Retinal pigment epithelial cell (primary cell): ENCODE data around the gene NOTCH1.

Experiments
- DNase-seq: peaks from one replicate; pipeline ENCODE4 v3.0.0-alpha.2; 2010; ENCODE audit warnings: low read depth
- H3K4me3 ChIP-seq: 2 replicates; pipeline ENCODE4 v1.5.1; 2011; ENCODE audit warnings: mild to moderate bottlenecking, low read length, control low read depth, moderate library complexity
- CTCF ChIP-seq: conservative IDR thresholded peaks from 2 replicates; pipeline ENCODE4 v1.5.1; 2011; ENCODE audit warnings: low read depth, low read length, control low read depth, inconsistent platforms

Gene NOTCH1

GRCh38 chr9:136483589-136484152 is 62.2 kb downstream of the NOTCH1 start:
- TF ChIP-seq CTCF: no peak
- peak overlapping the region; percentile 67 for H3K4me3 ChIP-seq
- peak; percentile 22 for DNase-seq

GRCh38 chr9:136482793-136483588 is 62.9 kb downstream of the NOTCH1 start, which contains the start of gene SEC16A:
Gene SEC16A (minus strand): TSS chr9:136483040. CDS start chr9:136477615, 5,425 bp downstream.
- no peak for TF ChIP-seq CTCF
- H3K4me3 ChIP-seq: peak within 1 kb of the TSS; percentile 90
- peak; percentile 80 for DNase-seq

DNA sequence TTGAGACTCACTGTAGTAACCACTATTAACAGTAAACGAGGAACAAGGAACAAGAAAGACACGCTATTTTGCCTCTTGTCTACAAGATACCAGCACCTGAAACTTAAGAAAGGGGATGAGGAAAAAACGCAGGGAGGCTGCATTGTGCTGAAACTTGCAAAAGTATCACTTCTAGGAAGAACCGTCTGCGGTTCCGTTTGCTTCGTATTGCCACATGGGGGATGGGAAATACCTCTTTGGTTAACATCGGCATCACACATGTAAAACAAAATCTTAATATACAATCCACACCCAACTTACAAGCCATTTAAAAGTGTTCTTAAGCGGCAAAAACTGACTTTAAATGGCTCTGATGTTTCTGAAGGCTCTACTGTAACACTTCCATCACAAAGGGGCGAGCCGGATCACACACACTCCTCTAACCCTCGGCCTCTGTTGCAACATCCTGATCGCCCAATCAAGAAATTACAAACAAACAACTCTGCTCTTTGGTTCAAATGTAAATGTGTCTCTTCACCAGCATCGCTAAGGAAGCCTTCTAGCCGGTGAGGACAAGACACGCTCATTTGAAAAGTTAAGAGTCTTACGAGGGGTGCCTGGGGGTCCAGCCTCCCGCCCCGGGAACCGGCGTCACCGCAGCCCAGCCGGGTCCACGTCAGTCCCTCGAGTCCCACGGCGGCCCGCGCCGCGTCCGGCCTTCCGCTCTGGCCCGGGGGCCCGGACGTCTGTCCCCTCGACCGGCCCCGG is 63.6 kb downstream of the NOTCH1 start:
- peak overlapping the region; percentile 90 for H3K4me3 ChIP-seq
- no peak for TF ChIP-seq CTCF
- DNase-seq: peak; percentile 7

DNA sequence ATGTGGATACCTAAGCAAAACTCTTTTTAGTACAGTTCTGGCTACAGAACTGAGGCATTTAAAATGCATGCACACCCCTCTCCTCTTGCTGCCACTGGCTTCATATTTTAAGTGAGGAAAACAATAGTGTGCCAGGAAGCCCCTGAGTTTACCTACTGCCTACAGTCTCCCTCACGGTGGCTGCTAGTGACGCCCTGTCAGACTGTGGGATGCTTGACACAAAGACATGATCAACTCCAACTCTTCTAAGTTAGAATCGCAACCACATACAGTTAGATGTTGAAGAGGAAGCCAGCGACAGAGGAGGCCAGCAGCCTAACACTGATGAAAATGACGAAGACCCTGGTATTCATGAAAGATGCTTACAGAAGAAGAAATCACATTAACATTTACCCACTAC is 64.3 kb downstream of the NOTCH1 start:
- peak overlapping the region; percentile 90 for H3K4me3 ChIP-seq
- TF ChIP-seq CTCF: no peak
- no peak for DNase-seq

GRCh38 chr9:136476369-136477150 is 69.3 kb downstream of the NOTCH1 start:
- no peak overlapping the region for H3K4me3 ChIP-seq
- DNase-seq: no peak
- no peak for TF ChIP-seq CTCF

- no peak for TF ChIP-seq CTCF
- no peak overlapping the region for H3K4me3 ChIP-seq
These were observed 70.6 kb downstream of the NOTCH1 start for GRCh38 chr9:136474974-136475865.

More at GRCh38 chr9:136474974-136475865, 70.6 kb downstream of the NOTCH1 start:
- DNase-seq: no peak
